GM12878 (cell line): ENCODE data around the gene ACSF3. TPM values are rescaled to one million over a fixed set of nuclear protein-coding genes. Genes with fewer than 3 reads are reported as not detected.

Experiments
- ATAC-seq: fragments of 200-7000 bp; cut with Tn5 transposase; 3 replicates; pipeline ENCODE4 v1.9.1; 2020; ENCODE audit warnings: mild to moderate bottlenecking, moderate library complexity
- BruUV-seq: library from RNA; stranded (reverse); fragments of 400-500 nt; replicated peaks from 2 replicates; lab custom pipeline; 2021; lab: Mats Ljungman, UMichigan
- CTCF ChIA-PET: fragments of 300-600 bp; sonication (Branson Sonifier 250); formaldehyde crosslinking; extraction: SDS; loops from one replicate; lab custom pipeline; 2021; ENCODE audit warnings: inconsistent platforms; lab: Yijun Ruan, JAX
- POLR2A ChIA-PET: fragments of 350-600 bp; formaldehyde crosslinking; extraction: SDS; loops from one replicate; lab custom pipeline; 2021; ENCODE audit warnings: inconsistent platforms; lab: Charles Lee
- RAD21 ChIA-PET: fragments of 300-600 bp; sonication (Branson Sonifier 250); formaldehyde crosslinking; loops from one replicate; lab custom pipeline; 2023; ENCODE audit warnings: antibody characterized with exemption; ENCODE audit not compliant: unreplicated experiment; lab: Charles Lee
- SMC1A ChIA-PET: fragments of 300-600 bp; sonication (Branson Sonifier 250); formaldehyde crosslinking; loops from one replicate; lab custom pipeline; 2023; ENCODE audit not compliant: unreplicated experiment, uncharacterized antibody; lab: Charles Lee
- DNase-seq: peaks from one replicate; pipeline ENCODE4 v3.0.0-alpha.2; 2011; ENCODE audit warnings: low read depth, low spot score
- FAIRE-seq: peaks from 3 replicates; lab custom pipeline; 2011; peaks lifted over from hg19 to GRCh38; lab: Jason Lieb, UNC
- H2AFZ ChIP-seq: 2 replicates; pipeline ENCODE4 v1.6.0; 2011; ENCODE audit warnings: low read depth, low read length, control low read depth; ENCODE audit not compliant: control insufficient read depth
- H3K27ac ChIP-seq: 2 replicates; pipeline ENCODE4 v1.5.1; 2011; ENCODE audit warnings: control low read depth; ENCODE audit not compliant: control insufficient read depth, insufficient read depth
- H3K27me3 ChIP-seq, 2 experiments: replicated peaks in 1 of 2; 2 replicates each; pipeline versions ENCODE4 v1.6.0 to v1.6.1; 2011; ENCODE audit warnings: low read length in 1 of 2; ENCODE audit not compliant: control insufficient read depth in 2 of 2, insufficient read depth in 2 of 2
- H3K36me3 ChIP-seq, 2 experiments: 2 replicates each; pipeline ENCODE4 v1.5.1; 2011; ENCODE audit warnings: low read length in 1 of 2; ENCODE audit not compliant: control insufficient read depth in 2 of 2, insufficient read depth in 2 of 2
- H3K4me1 ChIP-seq: 2 replicates; pipeline ENCODE4 v1.6.1; 2011; ENCODE audit warnings: mild to moderate bottlenecking, low read length, moderate library complexity, mixed read lengths; ENCODE audit not compliant: control insufficient read depth, insufficient read depth
- H3K4me2 ChIP-seq: 2 replicates; pipeline ENCODE4 v1.6.0; 2011; ENCODE audit warnings: control low read depth; ENCODE audit not compliant: control insufficient read depth, insufficient read depth
- H3K4me3 ChIP-seq: fragments of 200-600 bp; sonication (generic); 2 replicates; pipeline ENCODE4 v1.5.1; 2016
- H3K79me2 ChIP-seq: 2 replicates; pipeline ENCODE4 v1.6.0; 2011; ENCODE audit warnings: low read length; ENCODE audit not compliant: control insufficient read depth, insufficient read depth
- H3K9ac ChIP-seq: 2 replicates; pipeline ENCODE4 v1.8.0; 2011; ENCODE audit warnings: low read length, control low read depth, mixed read lengths; ENCODE audit not compliant: control insufficient read depth, insufficient read depth
- H3K9me3 ChIP-seq: replicated peaks from 3 replicates; pipeline ENCODE4 v1.5.1; 2011; ENCODE audit warnings: mild to moderate bottlenecking, low read length; ENCODE audit not compliant: control insufficient read depth, insufficient read depth
- H4K20me1 ChIP-seq: 2 replicates; pipeline ENCODE4 v1.6.0; 2011; ENCODE audit not compliant: control insufficient read depth, insufficient read depth
- ATF7 ChIP-seq: fragments of 450-650 bp; IDR thresholded peaks from 2 replicates; pipeline ENCODE4 v1.6.1; 2016; ENCODE audit warnings: low read depth, mild to moderate bottlenecking
- CBFB ChIP-seq: IDR thresholded peaks from 2 replicates; pipeline ENCODE4 v1.6.1; 2016; ENCODE audit warnings: antibody characterized with exemption, low read depth
- EGR1 ChIP-seq, 2 experiments: IDR thresholded peaks; 1 replicate in 1 of 2; 2 replicates in 1 of 2; pipeline ENCODE4 v1.6.1; 2011 to 2012; ENCODE audit warnings: low read depth in 2 of 2, low read length in 2 of 2, borderline replicate concordance in 1 of 2, mild to moderate bottlenecking in 1 of 2, moderate library complexity in 1 of 2
- ESRRA ChIP-seq: IDR thresholded peaks from 2 replicates; pipeline ENCODE4 v1.6.1; 2012; ENCODE audit warnings: mild to moderate bottlenecking, low read length, improper control_type of control experiment
- NBN ChIP-seq: fragments of 450-650 bp; IDR thresholded peaks from 2 replicates; pipeline ENCODE4 v1.6.1; 2016
- PAX5 ChIP-seq: IDR thresholded peaks from 2 replicates; pipeline ENCODE4 v1.6.1; 2011; ENCODE audit warnings: low read depth, low read length, borderline replicate concordance
- POLR2A ChIP-seq: IDR thresholded peaks from 2 replicates; pipeline ENCODE4 v1.6.1; 2011; ENCODE audit warnings: low read depth, mild to moderate bottlenecking, low read length
- RUNX3 ChIP-seq: IDR thresholded peaks from 2 replicates; pipeline ENCODE4 v1.6.1; 2012; ENCODE audit warnings: low read length, inconsistent platforms
- SP1 ChIP-seq: IDR thresholded peaks from one replicate; pipeline ENCODE4 v1.6.1; 2011; ENCODE audit warnings: low read depth, low read length
- SUZ12 ChIP-seq: fragments of 200-600 bp; sonication (generic); IDR thresholded peaks from one replicate; pipeline ENCODE4 v1.6.1; 2018; ENCODE audit warnings: antibody characterized with exemption, mild to moderate bottlenecking; ENCODE audit not compliant: unreplicated experiment
- ZNF274 ChIP-seq: IDR thresholded peaks from one replicate; pipeline ENCODE4 v1.8.0; 2011; ENCODE audit not compliant: insufficient read length, insufficient read depth
- WGBS: methylation state at CpG from one replicate; pipeline ENCODE4 v1.1.6; 2016; ENCODE audit warnings: low lambda C conversion rate; ENCODE audit not compliant: insufficient replicate concordance, insufficient coverage; ENCODE audit errors: missing lambda C conversion rate; 5-methylcytosine and 5-hydroxymethylcytosine counted together
- in situ Hi-C: fragments of 300-500 bp; cut with MboI; formaldehyde crosslinking; loops from 9 replicates; pipeline ENCODE4 v1.14.3; 2018; ENCODE audit warnings: mixed read lengths
- intact Hi-C: fragments of 100-400 bp; cut with micrococcal nuclease; formaldehyde crosslinking; loops from one replicate; pipeline ENCODE4 v1.14.2; 2022; ENCODE audit not compliant: unreplicated experiment
- polyA plus RNA-seq, 11 experiments: library from polyadenylated mRNA; depleted of rRNA in 4 of 11; unstranded in 6 of 11; stranded (reverse) in 5 of 11; fragments of >200 nt; fragmentation: Nextera tagmentation in 4 of 11; fragmentation: Illumina TruSeq in 1 of 11; extraction: Ambion mirVana in 4 of 11; extraction: Trizol in 1 of 11; gene quantifications; 1 replicate in 1 of 11; 2 replicates in 10 of 11; pipeline versions ENCODE4 v1.2.1 to v1.2.3, GENCODE V29; 2011 to 2016; ENCODE audit warnings: inconsistent platforms in 2 of 11, missing spikeins in 2 of 11, low read depth in 1 of 11
- total RNA-seq, 4 experiments: library from RNA; depleted of rRNA in 3 of 4; stranded (reverse); fragments of >200 nt in 3 of 4; fragmentation: Illumina TruSeq in 1 of 4; extraction: Trizol in 1 of 4; gene quantifications; 2 replicates each; pipeline versions ENCODE4 v1.2.1 to v1.2.3, GENCODE V29; 2013 to 2021
- TF ChIP-seq, protein P1 (sequence below): IDR thresholded peaks from 2 replicates; pipeline ENCODE4 v1.6.1; 2012; ENCODE audit warnings: low read length, inconsistent platforms
- TF ChIP-seq, protein P2 (sequence below): fragments of 450-650 bp; IDR thresholded peaks from 2 replicates; pipeline ENCODE4 v1.6.1; 2016; ENCODE audit warnings: mild to moderate bottlenecking
- TF ChIP-seq, protein P3 (sequence below): IDR thresholded peaks from 2 replicates; pipeline ENCODE4 v1.6.1; 2012; ENCODE audit warnings: low read depth, low read length, improper control_type of control experiment
- TF ChIP-seq, protein P4 (sequence below): fragments of 450-650 bp; IDR thresholded peaks from 2 replicates; pipeline ENCODE4 v1.6.1; 2017; ENCODE audit warnings: mild to moderate bottlenecking, low read depth, inconsistent platforms; ENCODE audit not compliant: poor library complexity, severe bottlenecking

Gene ACSF3
- total and polyA plus RNA-seq, 10 of the 15 experiments (the other 5 are each of a cell fraction or from before 2014, with no cell fraction given): 1.0 to 44.4 (median 25.8) TPM

DNA sequence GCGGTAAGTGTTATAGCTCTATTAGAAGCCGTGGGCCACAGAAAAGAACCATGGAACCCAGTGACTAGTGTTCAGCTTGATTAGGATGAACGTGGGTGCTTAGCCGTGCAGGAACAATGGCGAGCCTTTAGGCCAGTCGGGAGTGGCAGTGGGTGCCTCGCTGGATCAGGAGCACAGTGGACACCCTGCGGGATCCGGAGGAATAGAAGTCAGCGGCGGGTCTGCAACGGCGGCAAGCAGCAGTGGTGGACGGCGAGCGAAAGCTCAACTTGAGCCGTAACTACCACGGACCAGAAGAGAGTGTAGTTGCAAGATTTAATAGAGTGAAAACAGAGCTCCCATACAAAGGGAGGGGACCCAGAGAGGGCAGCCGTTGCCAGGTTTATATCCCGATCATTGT is 40.6 kb downstream of the ACSF3 start (continued):
- TF ChIP-seq, protein P1, sequence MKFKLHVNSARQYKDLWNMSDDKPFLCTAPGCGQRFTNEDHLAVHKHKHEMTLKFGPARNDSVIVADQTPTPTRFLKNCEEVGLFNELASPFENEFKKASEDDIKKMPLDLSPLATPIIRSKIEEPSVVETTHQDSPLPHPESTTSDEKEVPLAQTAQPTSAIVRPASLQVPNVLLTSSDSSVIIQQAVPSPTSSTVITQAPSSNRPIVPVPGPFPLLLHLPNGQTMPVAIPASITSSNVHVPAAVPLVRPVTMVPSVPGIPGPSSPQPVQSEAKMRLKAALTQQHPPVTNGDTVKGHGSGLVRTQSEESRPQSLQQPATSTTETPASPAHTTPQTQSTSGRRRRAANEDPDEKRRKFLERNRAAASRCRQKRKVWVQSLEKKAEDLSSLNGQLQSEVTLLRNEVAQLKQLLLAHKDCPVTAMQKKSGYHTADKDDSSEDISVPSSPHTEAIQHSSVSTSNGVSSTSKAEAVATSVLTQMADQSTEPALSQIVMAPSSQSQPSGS: no peak
- no peak for TF ChIP-seq ESRRA

DNA sequence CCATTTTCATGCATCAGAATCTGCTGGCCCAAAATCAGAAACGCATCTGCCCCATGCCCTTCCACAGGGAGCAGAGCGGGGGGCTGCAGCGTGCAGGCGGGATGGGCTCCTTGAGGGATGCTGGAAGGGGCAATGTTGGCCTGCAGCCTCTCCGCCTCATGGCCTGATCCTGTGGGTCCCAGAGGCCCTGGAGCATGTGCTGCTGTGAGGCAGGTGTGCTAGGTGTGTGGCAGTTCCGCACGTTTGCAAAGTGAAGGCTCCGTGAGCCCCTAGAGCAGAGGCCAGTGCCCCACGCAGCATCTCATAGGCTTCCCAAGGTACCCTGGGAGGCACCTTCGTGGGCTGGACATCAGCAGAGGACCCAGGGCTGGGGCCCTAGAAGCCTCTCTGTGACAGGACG is 41.5 kb downstream of the ACSF3 start:
- Histone ChIP-seq H2AFZ (no peak overlapping the region), H3K79me2 (no peaks in the 10 kb centered on the region), H4K20me1 (no peaks in the 10 kb centered on the region), H3K27me3 (no peaks in the 10 kb centered on the region), H3K4me1 (no peaks in the 10 kb centered on the region), H3K4me3 (no peak overlapping the region), H3K4me2 (no peak overlapping the region), H3K9me3 (peaks cover 4% of the 10 kb centered on the region; the same call in 1 of the 3 replicates), H3K36me3 (peaks cover 18 to 20% of the 10 kb centered on the region in 2 experiments), H3K9ac (no peak overlapping the region), H3K27ac (no peak overlapping the region)
- ChIA-PET RAD21 (no interaction called here), CTCF (no interaction called here), SMC1A (no interaction called here), POLR2A (no interaction called here)
- intact Hi-C loops (no loop called here), in situ Hi-C loops (no loop called here)
- 88% methylated on average over 11 of the region's 11 CpGs for WGBS
- BruUV-seq: TSS peak; percentile 42
- FAIRE-seq (no peak), DNase-seq (no peak), ATAC-seq (no peak)
- TF ChIP-seq, protein P2, sequence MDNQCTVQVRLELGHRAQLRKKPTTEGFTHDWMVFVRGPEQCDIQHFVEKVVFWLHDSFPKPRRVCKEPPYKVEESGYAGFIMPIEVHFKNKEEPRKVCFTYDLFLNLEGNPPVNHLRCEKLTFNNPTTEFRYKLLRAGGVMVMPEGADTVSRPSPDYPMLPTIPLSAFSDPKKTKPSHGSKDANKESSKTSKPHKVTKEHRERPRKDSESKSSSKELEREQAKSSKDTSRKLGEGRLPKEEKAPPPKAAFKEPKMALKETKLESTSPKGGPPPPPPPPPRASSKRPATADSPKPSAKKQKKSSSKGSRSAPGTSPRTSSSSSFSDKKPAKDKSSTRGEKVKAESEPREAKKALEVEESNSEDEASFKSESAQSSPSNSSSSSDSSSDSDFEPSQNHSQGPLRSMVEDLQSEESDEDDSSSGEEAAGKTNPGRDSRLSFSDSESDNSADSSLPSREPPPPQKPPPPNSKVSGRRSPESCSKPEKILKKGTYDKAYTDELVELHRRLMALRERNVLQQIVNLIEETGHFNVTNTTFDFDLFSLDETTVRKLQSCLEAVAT: no peak
- TF ChIP-seq ATF7 (no peak), POLR2A (no peak), CBFB (no peak), RUNX3 (no peak), PAX5 (no peak), ZNF274 (no peak), SUZ12 (no peak), NBN (no peak), SP1 (no peak), EGR1 (IDR thresholded peaks at IDR 0.05; ENCODE audit: borderline replicate concordance in 1 of 2, low read depth in 2 of 2, low read length in 2 of 2) (no peak)
- TF ChIP-seq, protein P3, sequence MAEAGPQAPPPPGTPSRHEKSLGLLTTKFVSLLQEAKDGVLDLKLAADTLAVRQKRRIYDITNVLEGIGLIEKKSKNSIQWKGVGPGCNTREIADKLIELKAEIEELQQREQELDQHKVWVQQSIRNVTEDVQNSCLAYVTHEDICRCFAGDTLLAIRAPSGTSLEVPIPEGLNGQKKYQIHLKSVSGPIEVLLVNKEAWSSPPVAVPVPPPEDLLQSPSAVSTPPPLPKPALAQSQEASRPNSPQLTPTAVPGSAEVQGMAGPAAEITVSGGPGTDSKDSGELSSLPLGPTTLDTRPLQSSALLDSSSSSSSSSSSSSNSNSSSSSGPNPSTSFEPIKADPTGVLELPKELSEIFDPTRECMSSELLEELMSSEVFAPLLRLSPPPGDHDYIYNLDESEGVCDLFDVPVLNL: no peak
- TF ChIP-seq, protein P4, sequence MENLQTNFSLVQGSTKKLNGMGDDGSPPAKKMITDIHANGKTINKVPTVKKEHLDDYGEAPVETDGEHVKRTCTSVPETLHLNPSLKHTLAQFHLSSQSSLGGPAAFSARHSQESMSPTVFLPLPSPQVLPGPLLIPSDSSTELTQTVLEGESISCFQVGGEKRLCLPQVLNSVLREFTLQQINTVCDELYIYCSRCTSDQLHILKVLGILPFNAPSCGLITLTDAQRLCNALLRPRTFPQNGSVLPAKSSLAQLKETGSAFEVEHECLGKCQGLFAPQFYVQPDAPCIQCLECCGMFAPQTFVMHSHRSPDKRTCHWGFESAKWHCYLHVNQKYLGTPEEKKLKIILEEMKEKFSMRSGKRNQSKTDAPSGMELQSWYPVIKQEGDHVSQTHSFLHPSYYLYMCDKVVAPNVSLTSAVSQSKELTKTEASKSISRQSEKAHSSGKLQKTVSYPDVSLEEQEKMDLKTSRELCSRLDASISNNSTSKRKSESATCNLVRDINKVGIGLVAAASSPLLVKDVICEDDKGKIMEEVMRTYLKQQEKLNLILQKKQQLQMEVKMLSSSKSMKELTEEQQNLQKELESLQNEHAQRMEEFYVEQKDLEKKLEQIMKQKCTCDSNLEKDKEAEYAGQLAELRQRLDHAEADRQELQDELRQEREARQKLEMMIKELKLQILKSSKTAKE: no peak
